Erythroblast (primary cell): ENCODE measurements around the gene GTF3C1.

Experiments used
- GATA1 ChIP-seq: IDR thresholded peaks from 2 replicates; pipeline ENCODE4 v1.6.1; 2011; ENCODE audit warnings: low read depth, mild to moderate bottlenecking, control low read depth, low read length, moderate library complexity
- POLR2A ChIP-seq: IDR thresholded peaks from 2 replicates; pipeline ENCODE4 v1.6.1; 2011; ENCODE audit warnings: mild to moderate bottlenecking, low read length

GRCh38 chr16:27480761-27481160, 69.0 kb downstream of the GTF3C1 start:
- TF ChIP-seq POLR2A, result no peak
- no peak for TF ChIP-seq GATA1
